OCI-LY1 (cell line): ENCODE measurements around the gene NUP210.

Source experiments
- EZH2 ChIP-seq: fragments of 200-600 bp; sonication (generic), shearing (Covaris generic); IDR thresholded peaks from 2 replicates; pipeline ENCODE4 v1.8.0; 2017; ENCODE audit warnings: borderline replicate concordance, mixed run types, mild to moderate bottlenecking, antibody characterized with exemption, low read length, moderate library complexity, mixed read lengths
- TF ChIP-seq, protein P1 (sequence below): fragments of 200-600 bp; sonication (generic), shearing (Covaris generic); IDR thresholded peaks from 2 replicates; pipeline ENCODE4 v1.5.1; 2017; ENCODE audit warnings: mild to moderate bottlenecking, antibody characterized with exemption, low read length, moderate library complexity, mixed read lengths

DNA sequence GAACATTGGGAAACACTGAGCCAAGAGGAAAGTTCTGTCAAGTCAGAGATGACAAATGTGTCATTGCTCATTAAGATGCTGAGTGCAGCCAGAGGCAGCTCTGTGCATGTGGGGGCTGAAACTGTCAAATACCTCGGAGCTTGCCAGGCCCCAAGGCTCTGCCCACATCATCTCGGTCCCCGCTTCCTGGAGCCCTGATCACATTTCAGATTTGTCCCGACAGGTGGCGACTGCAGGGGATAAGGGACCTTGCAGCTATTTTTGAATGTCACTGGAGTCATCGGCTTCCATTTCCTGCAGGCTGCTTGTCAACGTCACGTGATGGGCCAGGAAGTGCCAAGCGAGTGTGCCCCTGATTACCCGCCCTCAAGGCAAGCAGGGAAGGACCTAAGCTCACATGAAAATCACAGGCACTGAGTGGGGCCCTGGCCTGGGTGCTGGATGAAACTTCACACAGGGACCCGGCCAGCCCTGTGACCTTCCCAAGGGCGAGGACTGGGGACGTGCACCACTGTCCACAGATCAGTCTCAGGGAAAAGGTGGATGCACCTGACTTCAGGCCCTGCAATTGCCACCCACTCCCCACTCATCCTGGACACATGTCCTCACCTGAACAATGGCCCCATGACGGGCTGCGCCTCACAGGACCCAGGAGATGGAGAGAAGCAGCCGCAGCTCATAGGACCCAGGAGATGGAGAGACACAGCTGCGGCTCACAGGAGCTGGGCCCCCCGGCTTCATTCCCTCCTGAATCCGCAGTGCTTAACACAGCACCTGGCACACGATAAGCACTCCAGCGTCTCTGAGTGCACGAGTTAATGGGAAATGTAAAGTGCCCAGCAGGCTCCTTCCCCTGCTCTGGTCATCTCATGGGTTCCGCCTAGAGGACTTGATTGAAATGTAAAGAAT is 73.4 kb downstream of the NUP210 start:
- TF ChIP-seq, protein P1, sequence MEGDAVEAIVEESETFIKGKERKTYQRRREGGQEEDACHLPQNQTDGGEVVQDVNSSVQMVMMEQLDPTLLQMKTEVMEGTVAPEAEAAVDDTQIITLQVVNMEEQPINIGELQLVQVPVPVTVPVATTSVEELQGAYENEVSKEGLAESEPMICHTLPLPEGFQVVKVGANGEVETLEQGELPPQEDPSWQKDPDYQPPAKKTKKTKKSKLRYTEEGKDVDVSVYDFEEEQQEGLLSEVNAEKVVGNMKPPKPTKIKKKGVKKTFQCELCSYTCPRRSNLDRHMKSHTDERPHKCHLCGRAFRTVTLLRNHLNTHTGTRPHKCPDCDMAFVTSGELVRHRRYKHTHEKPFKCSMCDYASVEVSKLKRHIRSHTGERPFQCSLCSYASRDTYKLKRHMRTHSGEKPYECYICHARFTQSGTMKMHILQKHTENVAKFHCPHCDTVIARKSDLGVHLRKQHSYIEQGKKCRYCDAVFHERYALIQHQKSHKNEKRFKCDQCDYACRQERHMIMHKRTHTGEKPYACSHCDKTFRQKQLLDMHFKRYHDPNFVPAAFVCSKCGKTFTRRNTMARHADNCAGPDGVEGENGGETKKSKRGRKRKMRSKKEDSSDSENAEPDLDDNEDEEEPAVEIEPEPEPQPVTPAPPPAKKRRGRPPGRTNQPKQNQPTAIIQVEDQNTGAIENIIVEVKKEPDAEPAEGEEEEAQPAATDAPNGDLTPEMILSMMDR = no peak
- TF ChIP-seq EZH2 = no peak
